Testis (tissue), 2 donors: ENCODE results near the gene SSR4.

ENCODE experiments used
- POLR2A ChIP-seq: fragments of 450-650 bp; IDR thresholded peaks from one replicate; pipeline ENCODE4 v1.6.1; 2017; ENCODE audit warnings: antibody characterized with exemption, mild to moderate bottlenecking, moderate library complexity
- TF ChIP-seq, protein P1 (sequence below), 3 experiments: fragments of 450-650 bp in 2 of 3; fragments of 200-600 bp in 1 of 3; sonication (generic) in 1 of 3; IDR thresholded peaks; one replicate each; pipeline ENCODE4 v1.5.1; 2016 to 2019; ENCODE audit warnings: antibody characterized with exemption in 3 of 3, mild to moderate bottlenecking in 2 of 3, moderate library complexity in 1 of 3

DNA sequence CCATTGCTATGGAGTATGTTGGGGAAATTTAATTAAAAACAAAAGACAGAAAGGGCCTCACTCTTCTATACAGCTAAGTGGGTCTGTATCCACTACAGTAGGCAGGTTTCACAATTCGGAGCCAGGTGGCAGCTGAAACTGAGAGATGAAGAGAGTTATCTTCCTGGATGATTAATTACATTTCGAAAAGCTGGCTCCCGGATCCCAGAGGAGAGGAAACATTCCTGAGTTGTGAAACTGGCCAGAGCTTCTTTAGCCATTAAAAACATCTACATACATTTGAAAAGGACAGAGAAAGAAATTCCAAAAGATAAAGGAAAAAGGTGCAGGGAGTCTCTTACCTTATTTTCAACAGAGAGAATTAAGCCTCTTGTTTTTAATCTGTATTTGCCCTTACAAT is 51.4 kb downstream of the SSR4 start:
- TF ChIP-seq POLR2A = no peak
- TF ChIP-seq, protein P1, sequence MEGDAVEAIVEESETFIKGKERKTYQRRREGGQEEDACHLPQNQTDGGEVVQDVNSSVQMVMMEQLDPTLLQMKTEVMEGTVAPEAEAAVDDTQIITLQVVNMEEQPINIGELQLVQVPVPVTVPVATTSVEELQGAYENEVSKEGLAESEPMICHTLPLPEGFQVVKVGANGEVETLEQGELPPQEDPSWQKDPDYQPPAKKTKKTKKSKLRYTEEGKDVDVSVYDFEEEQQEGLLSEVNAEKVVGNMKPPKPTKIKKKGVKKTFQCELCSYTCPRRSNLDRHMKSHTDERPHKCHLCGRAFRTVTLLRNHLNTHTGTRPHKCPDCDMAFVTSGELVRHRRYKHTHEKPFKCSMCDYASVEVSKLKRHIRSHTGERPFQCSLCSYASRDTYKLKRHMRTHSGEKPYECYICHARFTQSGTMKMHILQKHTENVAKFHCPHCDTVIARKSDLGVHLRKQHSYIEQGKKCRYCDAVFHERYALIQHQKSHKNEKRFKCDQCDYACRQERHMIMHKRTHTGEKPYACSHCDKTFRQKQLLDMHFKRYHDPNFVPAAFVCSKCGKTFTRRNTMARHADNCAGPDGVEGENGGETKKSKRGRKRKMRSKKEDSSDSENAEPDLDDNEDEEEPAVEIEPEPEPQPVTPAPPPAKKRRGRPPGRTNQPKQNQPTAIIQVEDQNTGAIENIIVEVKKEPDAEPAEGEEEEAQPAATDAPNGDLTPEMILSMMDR (IDR thresholded peaks at IDR 0.05) = no peak
